Measurements from ENCODE around the gene SUSD1. TPM values are rescaled to one million over a fixed set of nuclear protein-coding genes. Genes with fewer than 3 reads are reported as not detected.

SUSD1 gene
- total RNA-seq, 1 donor from 2014 or later, result 33.8 TPM

DNA sequence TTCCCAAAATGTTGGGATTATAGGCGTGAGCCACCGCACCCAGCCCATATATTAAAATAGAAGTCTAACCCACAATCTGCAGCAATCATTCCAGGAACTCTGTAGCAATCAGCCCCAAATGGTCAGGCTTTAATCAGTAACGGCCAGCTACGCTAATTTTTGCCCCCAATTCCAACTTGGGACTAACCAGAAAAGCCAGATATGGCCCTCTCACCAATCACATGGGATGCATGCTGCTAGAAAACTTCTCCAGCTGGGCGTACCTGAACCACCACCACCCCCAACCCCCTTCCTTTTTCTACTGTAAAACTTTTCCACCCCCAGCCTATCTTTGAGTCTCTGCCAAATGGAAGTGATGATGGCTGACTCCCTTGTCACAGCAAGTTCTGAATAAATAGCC lies 4.1 kb downstream of the SUSD1 start:
- TF ChIP-seq CTCF (IDR thresholded peaks at IDR 0.05; ENCODE audit: insufficient read depth, low read length, poor library complexity, severe bottlenecking), result no peak
- no peak for DNase-seq (ENCODE audit: low read depth)
- Histone ChIP-seq H3K4me3 (ENCODE audit: low read depth, low read length) (no peak overlapping the region), H3K36me3 (ENCODE audit: control insufficient read depth, insufficient read depth, low read length) (no peaks in the 10 kb centered on the region), H3K27me3 (ENCODE audit: control insufficient read depth, insufficient read depth, low read length) (no peaks in the 10 kb centered on the region)

- DNase-seq (ENCODE audit: low read depth), result no peak
Measured at GRCh38 chr9:112170235-112170634, 4.9 kb downstream of the SUSD1 start.

GRCh38 chr9:112169368-112169767 lies 5.7 kb downstream of the SUSD1 start:
- no peak for DNase-seq (ENCODE audit: low read depth)
- H3K27me3 ChIP-seq (ENCODE audit: control insufficient read depth, insufficient read depth, low read length), result no peaks in the 10 kb centered on the region
- no peaks in the 10 kb centered on the region for H3K36me3 ChIP-seq (ENCODE audit: control insufficient read depth, insufficient read depth, low read length)
- no peak overlapping the region for H3K4me3 ChIP-seq (ENCODE audit: low read depth, low read length)
- TF ChIP-seq CTCF (IDR thresholded peaks at IDR 0.05; ENCODE audit: insufficient read depth, low read length, poor library complexity, severe bottlenecking), result no peak

More at GRCh38 chr9:112170235-112170634, 4.9 kb downstream of the SUSD1 start:
- no peak overlapping the region for H3K4me3 ChIP-seq (ENCODE audit: low read depth, low read length)
- H3K27me3 ChIP-seq (ENCODE audit: control insufficient read depth, insufficient read depth, low read length), result no peaks in the 10 kb centered on the region
- no peak for TF ChIP-seq CTCF (IDR thresholded peaks at IDR 0.05; ENCODE audit: insufficient read depth, low read length, poor library complexity, severe bottlenecking)
- H3K36me3 ChIP-seq (ENCODE audit: control insufficient read depth, insufficient read depth, low read length), result no peaks in the 10 kb centered on the region

DNA sequence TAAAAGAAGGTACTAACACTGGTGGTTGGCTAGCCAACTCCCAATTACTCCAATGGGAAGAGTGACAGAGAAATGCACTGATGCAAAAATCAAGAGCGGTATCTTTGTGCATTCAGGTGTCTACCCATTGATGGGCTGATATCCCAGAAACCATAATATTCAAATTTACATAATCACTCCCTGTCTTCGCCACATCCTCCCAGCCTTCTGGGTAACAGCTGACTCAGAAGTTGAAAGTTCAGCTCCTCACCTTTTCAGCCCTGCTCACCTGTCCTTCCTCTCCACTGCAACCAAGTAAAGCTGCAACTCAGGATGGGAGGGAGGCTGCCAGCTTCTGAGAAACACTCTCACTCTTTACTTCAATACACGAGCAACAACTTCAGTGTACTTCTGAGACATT lies 6.9 kb downstream of the SUSD1 start:
- no peak for TF ChIP-seq CTCF (IDR thresholded peaks at IDR 0.05; ENCODE audit: insufficient read depth, low read length, poor library complexity, severe bottlenecking)
- H3K4me3 ChIP-seq (ENCODE audit: low read depth, low read length), result no peak overlapping the region
- H3K27me3 ChIP-seq (ENCODE audit: control insufficient read depth, insufficient read depth, low read length), result no peaks in the 10 kb centered on the region
- no peaks in the 10 kb centered on the region for H3K36me3 ChIP-seq (ENCODE audit: control insufficient read depth, insufficient read depth, low read length)
- no peak for DNase-seq (ENCODE audit: low read depth)

- DNase-seq (ENCODE audit: low read depth), result peak; percentile 74
- TF ChIP-seq CTCF (IDR thresholded peaks at IDR 0.05; ENCODE audit: insufficient read depth, low read length, poor library complexity, severe bottlenecking), result peak; percentile 36
- Histone ChIP-seq H3K27me3 (ENCODE audit: control insufficient read depth, insufficient read depth, low read length) (no peaks in the 10 kb centered on the region), H3K36me3 (ENCODE audit: control insufficient read depth, insufficient read depth, low read length) (no peaks in the 10 kb centered on the region), H3K4me3 (ENCODE audit: low read depth, low read length) (no peak overlapping the region)
Measured at GRCh38 chr9:112166176-112167140, 8.6 kb downstream of the SUSD1 start.
